ENCODE results near the gene TTYH2. TPM values are rescaled to one million over a fixed set of nuclear protein-coding genes. Genes with fewer than 3 reads are reported as not detected.

The TTYH2 gene
- total RNA-seq, 1 experiment from 2014 or later, result 72.9 TPM

DNA sequence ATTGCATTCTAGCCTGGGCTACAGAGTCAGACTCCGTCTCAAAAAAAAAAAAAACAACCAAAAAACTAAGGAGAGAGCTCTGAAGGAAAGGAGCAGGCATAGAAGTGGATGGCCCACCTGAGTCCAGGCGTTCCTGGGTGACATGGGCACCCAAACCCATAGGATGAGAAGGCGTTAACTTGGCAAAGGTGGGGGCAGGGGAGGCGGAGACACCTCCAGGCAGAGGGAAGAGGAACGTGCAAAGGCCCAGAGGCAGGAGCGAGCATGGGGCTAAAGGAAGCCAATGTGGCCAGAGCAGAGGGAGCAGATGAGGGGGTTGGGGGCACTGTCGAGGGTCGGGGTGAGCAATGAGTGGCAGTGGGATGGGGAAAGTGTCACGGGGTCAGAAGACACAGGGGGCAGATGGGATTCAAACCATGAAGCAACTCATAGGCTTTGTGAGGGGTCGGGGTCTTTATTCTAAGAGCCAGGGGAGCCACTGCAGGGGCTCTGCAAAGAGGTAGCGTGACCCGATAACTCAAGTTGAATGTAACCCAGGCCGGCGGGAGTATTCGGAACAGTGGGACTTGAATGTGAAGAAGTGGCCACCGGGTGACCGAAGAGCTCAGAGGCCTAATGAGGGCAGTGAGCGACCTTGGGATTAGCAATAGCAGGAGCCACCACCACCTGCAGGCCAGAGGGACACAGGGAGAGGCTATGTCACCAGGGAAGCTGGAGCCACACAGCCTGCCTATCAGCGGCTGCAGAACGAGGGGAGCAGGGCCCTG is 11.8 kb downstream of the TTYH2 start:
- no peak for DNase-seq (ENCODE audit: low read depth, low spot score)
- in situ Hi-C loops (cut with HindIII; ENCODE audit: low pct_unique_long_range_greater_than_20kb, low sequenced_read_pairs), result no loop called here

DNA sequence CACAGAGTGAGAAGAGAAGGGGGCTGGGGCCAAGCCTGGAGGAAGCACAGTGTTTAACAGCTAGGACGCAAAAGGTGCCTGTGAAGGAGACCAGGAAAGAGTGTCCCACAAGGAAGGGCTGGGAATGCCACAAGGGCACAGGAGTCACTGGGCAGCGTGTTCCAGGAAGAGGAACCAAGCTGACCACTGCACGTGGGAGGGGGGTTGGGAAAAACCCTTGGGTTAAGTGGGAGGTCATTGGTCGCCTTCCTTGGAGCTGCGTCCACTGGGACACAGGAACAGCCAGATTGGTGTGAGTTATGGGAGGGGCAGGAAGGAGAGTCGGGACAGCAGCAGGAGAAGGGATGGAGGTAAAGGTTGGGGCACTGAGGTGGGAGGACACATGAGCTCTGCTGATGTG is 12.9 kb downstream of the TTYH2 start:
- DNase-seq (ENCODE audit: low read depth, low spot score), result no peak
- in situ Hi-C loops (cut with HindIII; ENCODE audit: low pct_unique_long_range_greater_than_20kb, low sequenced_read_pairs), result no loop called here

DNA sequence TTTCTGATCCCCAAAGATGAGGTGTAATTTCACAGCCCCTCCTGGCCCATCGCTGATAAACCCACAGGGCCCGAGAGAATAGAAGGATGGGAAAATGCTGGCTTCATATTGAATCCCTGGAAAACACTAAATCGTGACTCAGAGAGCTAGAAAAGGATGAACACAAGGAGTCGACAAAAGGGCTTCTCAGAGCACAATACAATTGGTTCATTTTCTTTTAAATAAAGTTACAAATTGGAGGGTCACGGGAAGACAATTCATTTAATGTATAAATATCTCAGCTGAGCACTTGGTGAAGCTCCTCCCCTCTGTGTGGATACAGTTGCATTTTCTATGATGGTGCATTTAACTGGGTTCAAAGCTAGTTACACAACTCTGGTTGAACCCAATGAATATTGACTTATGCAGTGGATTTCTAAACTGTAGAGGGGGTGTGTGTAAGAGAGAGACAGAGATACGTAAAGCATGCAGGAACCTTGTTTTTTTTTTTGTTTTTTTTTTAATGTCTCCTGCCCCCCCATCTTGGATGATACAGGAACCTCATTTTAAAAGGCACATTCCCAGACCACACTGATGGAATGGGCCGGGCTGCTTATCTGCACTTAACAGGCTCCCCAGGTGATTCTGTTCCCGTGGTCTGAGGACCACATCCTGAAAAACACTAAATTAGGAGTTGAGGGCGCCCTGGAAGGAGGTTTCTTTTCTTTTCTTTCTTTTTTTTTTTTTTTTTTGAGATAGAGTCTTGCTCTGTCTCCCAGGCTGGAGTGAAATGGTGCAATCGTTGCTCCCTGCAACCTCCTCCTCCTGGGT is 14.1 kb downstream of the TTYH2 start:
- DNase-seq (ENCODE audit: low read depth, low spot score), result peak; percentile 94
- in situ Hi-C loops (cut with HindIII; ENCODE audit: low pct_unique_long_range_greater_than_20kb, low sequenced_read_pairs), result no loop called here

DNA sequence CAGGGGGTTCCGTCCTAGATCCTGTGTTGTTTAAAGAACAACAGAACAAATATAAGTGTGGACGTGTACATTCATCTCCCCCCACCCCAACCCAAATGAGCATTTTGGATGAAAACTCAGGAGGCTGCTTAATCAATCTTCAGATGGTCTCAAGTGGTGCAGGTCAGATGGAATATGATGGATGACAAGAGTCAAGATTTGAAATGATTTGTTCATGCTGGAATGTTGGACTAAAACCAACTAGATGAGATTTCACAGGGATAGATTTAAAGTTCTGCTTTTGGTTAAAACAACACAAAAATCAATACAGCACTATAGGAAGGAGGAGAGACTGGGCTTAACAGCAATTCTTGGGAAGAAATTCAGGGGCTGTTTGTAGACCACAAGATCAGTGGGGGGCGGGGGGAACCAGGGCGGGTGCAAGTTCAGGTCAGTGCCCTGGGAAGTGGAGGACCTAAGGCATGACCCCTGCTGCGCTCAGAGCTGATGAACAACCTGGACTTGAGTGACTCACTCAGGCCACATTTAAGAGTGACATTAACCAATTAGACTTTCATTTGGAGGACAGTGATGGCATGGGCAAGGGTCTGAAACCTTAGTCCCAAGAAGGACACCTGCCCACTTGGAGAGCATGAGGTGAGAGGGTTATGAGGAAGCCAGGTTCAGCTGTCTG is 15.1 kb downstream of the TTYH2 start:
- in situ Hi-C loops (cut with HindIII; ENCODE audit: low pct_unique_long_range_greater_than_20kb, low sequenced_read_pairs), result no loop called here
- DNase-seq (ENCODE audit: low read depth, low spot score), result no peak

DNA sequence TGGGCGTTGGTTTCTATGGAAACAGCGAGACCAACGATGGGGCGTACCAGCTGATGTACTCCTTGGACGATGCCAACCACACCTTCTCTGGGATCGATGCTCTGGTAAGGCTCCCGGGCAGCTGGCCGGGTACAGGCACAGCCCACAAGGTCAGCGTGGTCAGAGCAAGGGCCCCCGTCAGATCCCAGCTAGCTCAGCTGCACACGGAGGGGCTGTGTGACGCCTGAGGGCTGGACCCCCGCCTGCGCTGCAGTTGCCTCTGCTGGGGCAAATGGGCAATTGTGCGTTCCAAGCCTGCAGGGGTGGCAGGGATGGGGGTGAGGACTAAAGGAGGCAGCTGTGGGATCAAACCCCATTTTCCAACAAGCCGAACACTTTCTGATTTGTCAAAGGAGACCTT is 17.5 kb downstream of the TTYH2 start:
- in situ Hi-C loops (cut with HindIII; ENCODE audit: low pct_unique_long_range_greater_than_20kb, low sequenced_read_pairs), result no loop called here
- DNase-seq (ENCODE audit: low read depth, low spot score), result no peak

DNA sequence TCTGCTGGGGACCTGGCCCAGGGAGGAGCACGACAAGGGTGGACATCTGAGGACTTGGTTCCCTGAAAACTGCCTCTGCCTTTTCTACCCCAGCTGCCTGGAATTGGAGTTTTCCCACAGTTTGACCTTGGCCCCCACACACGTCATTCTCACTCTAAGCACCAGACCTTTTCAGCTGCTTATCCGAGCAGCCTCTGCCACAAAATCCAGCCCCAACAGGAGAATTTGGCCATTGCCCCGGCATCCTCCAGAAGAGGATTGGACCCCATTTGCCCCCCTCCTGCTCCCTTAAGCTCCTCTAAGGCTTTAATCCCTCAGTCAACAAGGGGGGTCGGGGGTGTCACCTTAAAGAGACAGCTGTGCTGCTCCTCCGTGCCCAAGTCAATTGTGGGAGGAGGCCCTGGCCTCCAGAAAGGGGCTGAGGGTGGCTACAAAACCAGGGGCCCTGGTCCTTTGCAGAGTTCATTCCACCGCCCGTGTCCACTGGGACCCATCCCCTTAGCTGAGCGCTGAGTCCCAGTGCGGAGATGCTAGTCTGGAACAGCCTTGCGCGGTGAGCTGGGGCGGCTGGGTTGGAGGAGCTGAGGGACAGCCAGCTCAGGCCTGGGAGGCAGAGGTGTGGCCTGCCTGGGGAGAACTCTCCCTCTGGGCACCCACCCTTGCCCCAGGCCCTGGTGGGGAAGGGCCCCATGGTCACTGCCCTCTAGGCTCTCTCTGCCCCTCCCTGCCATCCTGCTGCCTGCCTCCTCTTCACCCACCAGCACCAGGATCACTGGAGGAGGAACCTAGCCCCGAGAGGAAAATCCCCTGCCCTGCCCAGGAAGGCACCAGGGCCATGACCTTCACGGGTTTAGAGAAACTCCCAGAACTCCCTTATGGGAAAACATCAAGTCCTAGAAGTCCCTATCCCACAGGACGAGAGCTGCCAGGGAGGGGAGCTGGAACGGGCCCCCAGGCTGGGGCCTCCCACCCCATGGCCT is 18.8 kb downstream of the TTYH2 start:
- in situ Hi-C loops (cut with HindIII; ENCODE audit: low pct_unique_long_range_greater_than_20kb, low sequenced_read_pairs), result no loop called here
- no peak for DNase-seq (ENCODE audit: low read depth, low spot score)

DNA sequence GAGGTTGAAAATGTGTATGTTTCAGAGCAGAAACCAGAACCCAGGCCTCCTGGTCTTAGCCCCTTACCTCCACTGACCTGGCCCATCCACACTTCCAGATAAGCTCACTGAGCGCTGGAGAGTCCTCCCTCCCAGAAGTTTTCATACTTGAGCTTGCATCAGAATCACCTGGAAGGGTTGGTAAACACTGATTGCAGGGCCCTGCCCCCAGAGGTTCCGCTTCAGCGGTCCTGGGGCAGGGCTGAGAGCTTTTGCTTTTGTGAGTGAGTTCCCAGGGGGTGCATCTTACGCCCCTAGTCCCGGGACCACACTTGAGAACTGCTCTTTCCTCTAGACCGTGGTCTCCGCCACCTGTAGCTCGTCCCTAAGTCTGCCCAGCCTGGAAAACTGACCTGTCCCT is 20.6 kb downstream of the TTYH2 start:
- no peak for DNase-seq (ENCODE audit: low read depth, low spot score)
- in situ Hi-C loops (cut with HindIII; ENCODE audit: low pct_unique_long_range_greater_than_20kb, low sequenced_read_pairs), result no loop called here

DNA sequence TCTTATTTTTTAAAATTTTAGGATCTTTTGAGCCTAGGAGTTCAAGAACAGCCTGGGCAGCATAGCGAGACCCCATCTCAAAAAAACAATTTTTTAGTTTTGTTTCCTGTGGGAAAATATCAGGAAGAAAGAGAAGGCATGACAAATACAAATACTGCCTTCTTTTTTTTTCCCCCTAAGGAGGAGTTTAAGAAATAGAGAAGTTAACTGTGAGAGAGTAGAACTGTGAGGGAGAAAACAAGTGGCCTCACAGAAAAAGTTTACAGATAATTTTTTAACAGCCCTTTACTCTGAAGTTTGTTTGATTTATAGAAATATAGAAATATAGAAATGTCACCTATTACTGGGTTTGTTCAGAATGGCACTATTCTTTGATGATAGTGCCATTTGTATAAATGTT is 21.1 kb downstream of the TTYH2 start:
- DNase-seq (ENCODE audit: low read depth, low spot score), result no peak
- in situ Hi-C loops (cut with HindIII; ENCODE audit: low pct_unique_long_range_greater_than_20kb, low sequenced_read_pairs), result no loop called here

DNA sequence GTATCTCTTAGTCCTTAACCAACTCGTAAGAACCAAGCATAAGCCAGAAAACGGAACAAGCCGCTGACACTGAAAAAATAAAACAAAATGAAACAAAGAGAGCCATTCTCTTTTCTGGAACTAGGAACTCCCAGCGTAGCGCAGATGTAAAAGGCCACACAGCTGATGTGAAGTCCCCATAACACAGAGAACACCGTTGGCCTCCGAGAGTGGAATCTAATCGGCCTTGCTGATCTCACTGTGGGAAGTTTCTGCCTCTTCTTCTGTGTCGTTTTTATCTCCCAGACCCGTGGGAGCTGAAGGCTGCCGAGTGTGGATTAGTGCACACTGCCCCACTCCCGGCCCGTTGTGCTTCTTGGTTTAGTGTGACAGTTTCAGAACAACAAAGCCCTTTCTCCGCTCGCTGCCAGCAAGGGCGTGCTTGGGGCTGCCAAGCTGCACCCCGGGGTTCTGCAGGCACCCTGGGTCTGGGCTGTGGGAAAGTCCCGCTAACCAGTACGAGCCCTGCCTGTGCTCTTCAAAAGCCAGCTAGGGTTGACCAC is 21.7 kb downstream of the TTYH2 start:
- in situ Hi-C loops (cut with HindIII; ENCODE audit: low pct_unique_long_range_greater_than_20kb, low sequenced_read_pairs), result no loop called here
- DNase-seq (ENCODE audit: low read depth, low spot score), result no peak

DNA sequence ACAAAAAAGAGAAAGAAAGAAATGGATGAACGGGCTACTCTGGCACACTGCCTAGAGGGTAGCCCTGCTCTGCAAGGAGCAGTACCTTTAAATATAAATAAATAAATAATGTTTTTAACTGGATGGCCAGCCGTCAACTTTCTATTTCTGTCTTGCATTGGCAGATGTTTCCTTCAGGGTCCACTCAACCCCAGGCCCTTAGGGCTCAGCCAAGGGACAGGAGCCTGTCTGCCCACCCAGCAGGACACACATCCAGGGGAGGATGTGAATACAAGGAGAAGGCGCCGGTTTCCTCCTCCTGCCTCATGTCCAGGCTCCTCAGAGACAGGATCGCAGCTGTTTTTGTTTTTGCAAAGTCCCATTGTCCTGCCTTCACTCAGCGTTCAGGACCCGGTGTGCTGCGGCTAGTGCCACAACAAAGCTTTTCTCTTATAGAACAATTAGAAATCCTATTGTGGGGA is 22.6 kb downstream of the TTYH2 start:
- in situ Hi-C loops (cut with HindIII; ENCODE audit: low pct_unique_long_range_greater_than_20kb, low sequenced_read_pairs), result no loop called here
- DNase-seq (ENCODE audit: low read depth, low spot score), result no peak

DNA sequence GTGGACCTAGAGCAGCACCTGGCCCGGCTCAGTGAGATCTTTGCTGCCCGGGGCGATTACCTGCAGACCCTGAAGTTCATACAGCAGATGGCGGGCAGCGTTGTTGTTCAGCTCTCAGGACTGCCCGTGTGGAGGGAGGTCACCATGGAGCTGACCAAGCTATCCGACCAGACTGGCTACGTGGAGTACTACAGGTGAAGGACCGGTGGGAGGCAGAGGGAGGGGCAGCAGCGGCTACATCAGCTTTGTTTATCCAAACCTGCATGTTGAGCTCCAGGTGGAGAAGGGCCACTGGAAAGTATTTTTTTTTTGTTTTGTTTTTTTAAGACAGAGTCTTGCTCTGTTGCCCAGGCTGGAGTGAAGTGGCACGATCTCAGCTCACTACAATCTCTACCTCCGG is 23.9 kb downstream of the TTYH2 start:
- DNase-seq (ENCODE audit: low read depth, low spot score), result no peak
- in situ Hi-C loops (cut with HindIII; ENCODE audit: low pct_unique_long_range_greater_than_20kb, low sequenced_read_pairs), result no loop called here

DNA sequence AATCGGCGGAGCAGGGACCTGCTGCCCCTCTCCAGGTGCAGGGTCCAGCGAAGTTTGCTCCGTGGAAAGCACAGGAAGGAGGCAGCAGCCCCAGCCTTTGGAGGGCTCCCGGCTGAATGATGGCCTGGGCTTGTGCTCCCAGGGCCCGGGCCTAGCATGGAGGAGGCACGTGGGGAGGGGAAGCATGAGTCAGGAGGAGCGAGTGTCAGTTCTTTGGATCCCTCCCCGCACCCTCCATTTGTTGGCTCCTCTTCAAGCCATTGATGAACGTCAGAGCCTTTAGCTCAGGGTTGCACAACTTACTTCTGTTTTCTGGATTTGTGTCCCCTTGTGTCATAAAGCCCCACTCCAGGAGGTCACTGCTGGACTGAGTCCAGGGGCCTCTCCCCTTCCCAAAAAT is 25.8 kb downstream of the TTYH2 start:
- DNase-seq (ENCODE audit: low read depth, low spot score), result no peak
- in situ Hi-C loops (cut with HindIII; ENCODE audit: low pct_unique_long_range_greater_than_20kb, low sequenced_read_pairs), result no loop called here

DNA sequence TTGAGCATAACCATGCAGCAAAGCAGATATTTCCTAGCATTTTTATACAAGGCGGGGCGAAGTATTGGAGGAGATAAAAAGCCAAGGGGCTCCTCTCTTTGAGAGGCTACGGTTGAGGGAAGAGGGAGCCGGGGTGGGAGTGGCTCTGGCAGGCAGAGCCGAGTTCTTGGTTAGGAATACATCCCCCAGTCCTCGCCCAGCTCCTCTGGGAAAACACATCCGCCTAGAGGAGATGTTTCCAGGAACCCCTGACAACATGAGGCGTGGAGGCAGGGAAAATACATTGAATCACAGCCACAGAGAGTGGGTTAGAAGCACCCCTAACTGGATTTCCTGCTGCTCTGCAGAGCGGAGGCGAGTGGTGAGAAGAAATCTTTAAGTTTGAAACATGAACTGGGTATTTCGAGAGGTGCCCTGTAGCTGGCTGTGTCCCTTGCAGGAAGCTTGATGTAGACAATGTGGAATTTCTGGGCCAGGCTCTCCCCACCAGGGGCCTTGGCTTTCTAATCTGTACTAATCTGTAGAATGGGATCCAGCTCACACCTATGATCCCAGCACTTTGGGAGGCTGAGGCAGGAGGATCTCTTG is 27.3 kb downstream of the TTYH2 start:
- in situ Hi-C loops (cut with HindIII; ENCODE audit: low pct_unique_long_range_greater_than_20kb, low sequenced_read_pairs), result no loop called here
- no peak for DNase-seq (ENCODE audit: low read depth, low spot score)

DNA sequence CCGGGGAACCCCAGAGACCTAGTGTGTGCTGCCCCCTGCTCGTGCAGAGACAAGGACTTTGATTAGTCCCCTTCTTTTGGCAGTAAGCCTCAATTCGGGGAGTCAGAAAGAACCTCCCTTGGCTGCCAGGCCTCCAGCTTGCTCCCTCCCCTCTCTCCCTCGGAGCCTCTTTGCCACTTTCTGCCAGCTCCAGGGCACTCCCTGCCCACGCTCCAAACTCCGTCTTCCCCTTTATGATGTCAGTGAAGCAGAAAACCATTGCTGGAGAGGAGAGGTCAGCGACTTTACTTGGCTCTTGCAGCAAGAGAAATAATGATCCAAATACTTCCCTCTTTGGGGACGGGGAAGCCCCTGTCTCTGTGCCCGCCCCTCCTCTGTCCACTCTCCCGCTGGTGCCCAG is 28.1 kb downstream of the TTYH2 start:
- no peak for DNase-seq (ENCODE audit: low read depth, low spot score)
- in situ Hi-C loops (cut with HindIII; ENCODE audit: low pct_unique_long_range_greater_than_20kb, low sequenced_read_pairs), result no loop called here

DNA sequence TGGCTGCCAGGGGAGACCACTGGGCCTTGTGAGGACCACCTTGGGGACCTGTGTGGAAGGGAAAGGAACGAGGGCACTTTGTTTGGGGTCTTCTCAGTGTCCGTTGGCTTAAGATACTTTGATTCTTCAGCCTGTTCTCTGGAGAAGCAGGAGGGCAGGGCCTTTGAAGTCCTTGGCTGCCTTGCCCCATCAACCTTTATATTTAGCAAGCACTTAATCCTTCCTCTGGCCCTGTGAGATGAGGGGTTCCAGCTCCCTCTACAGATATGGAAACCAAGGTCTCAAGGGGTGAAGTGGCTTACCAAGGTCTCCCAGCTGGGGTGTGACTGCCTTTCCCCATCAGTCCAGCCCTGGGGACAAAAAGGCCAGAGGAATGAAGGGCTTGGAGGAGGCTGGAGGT is 28.5 kb downstream of the TTYH2 start:
- in situ Hi-C loops (cut with HindIII; ENCODE audit: low pct_unique_long_range_greater_than_20kb, low sequenced_read_pairs), result no loop called here
- DNase-seq (ENCODE audit: low read depth, low spot score), result no peak

DNA sequence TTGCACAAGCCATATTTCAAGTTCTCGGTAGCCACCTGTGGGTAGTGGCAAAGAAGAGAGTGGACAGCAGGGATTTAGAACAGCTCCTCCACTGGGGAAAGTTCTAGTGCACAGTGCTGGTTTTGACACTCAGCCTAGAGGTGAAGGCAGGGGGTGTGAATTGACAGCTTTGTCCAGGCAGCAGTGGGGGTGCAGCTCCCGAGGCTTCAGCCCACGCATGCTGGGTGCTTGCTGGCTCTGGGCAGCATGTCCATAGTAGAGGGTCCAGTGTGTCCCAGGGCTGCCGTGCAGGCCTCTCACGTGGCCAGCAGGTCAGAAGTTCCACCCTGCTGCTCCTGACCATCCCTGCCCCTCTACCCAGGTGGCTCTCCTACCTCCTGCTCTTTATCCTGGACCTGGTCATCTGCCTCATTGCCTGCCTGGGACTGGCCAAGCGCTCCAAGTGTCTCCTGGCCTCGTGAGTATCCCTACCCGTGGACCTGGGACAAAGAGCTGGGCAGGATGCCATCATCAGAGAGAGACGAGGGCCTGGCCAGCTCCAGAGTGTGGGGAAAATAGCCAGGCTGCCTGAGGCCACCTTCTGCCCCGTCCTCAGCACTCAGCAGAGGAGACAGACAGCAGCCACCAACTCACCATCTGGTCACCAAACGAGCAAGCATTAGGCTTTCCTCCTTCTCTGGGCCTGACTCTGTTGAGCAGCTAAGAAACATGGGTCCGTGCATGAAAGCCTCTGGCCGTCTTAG is 29.8 kb downstream of the TTYH2 start:
- in situ Hi-C loops (cut with HindIII; ENCODE audit: low pct_unique_long_range_greater_than_20kb, low sequenced_read_pairs), result no loop called here
- DNase-seq (ENCODE audit: low read depth, low spot score), result no peak

All from SK-MEL-5 (cell line).